ENCODE data around the gene KCTD16.

Gene KCTD16

DNA sequence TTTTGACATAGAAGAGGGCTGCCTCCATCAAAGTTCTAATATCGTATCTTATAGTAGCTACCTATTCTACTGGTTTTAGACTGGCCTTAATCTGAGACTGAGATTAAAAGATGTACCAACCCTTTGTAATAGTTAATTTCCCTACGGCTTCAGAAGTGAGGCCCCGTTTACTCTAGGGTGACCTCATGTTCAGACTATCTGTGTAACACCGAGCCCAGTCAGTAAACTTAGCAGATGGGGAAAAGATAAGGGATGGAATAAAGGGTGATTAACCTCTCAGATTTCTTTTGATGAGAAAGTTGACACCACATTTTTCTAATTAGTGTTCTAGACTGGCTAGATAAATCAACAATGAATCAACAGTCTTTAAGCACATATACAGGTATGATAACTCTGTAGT is 283.1 kb downstream of the KCTD16 start:
- no peak for DNase-seq

DNA sequence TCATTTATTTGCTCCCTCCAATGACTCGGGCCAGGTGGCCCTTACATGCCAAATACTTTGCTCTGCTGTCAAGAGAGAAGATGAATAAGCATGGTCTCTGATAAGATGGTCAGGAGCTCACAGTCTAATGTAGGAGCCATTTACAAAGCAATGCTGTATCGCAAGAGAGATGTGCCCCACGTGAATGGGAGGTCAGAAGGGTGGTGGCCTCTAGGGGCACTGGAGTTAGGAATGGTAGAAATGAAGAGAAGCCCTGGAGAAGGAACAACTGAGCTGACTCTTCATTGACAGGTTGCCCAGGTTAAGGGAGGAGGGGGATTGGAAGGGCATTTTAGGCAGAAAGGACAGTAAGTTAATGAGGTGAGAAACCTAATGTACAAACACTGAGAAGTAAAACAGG is 286.5 kb downstream of the KCTD16 start:
- DNase-seq: no peak

DNA sequence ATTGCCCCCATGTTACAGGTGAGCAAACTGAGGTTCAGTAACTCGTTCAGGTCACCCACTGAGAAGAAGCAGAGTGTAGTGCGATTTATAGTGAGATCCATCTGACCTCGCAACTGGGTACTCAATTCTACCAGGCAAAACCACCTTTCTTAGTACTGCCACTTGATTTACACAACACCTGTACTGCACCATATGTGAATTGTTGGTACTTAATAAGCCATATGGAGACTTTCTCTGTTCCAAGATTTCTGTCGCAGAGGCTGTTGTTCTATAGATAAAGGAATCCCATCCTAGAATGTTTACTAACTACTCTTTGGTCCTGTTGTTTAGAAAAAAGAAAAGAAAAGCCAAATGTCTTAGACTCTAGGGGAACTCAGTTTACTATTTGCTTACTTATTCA is 287.5 kb downstream of the KCTD16 start:
- DNase-seq: no peak

DNA sequence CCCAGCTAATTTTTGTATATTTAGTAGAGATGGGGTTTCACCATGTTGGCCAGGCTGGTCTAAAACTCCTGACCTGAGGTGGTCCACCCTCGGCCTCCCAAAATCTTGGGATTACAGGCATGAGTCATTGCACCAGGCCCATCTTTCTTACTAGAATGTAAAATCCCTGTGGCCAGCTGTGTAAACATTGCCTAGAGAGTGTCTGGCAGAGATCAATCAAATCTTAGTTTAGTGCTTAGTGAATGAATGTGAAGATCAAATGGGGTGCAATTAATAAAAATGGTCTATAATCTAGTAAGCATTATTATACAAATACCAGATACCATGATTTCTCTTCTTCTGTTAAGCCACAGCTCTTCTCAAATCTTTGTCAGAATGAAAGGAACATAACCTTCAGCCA is 289.9 kb downstream of the KCTD16 start:
- DNase-seq: no peak

DNA sequence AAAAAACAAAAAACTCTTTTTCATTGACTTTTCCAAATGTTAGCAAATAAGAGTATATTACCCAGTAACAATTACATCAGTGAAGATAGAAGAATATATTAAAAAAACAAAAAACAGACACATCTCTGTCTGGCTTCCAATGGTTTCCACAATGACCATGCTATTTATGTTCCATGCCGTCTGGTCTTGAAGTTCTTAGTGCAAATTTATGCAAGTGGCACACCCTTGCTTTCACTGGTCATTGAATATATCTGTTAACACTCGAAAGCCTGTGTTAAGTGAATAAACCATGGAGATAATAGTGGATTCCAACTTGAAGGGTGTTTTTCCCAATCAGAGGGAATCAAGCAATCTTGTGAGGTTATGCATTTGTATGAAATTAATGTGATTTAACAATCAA is 291.9 kb downstream of the KCTD16 start:
- DNase-seq: no peak

DNA sequence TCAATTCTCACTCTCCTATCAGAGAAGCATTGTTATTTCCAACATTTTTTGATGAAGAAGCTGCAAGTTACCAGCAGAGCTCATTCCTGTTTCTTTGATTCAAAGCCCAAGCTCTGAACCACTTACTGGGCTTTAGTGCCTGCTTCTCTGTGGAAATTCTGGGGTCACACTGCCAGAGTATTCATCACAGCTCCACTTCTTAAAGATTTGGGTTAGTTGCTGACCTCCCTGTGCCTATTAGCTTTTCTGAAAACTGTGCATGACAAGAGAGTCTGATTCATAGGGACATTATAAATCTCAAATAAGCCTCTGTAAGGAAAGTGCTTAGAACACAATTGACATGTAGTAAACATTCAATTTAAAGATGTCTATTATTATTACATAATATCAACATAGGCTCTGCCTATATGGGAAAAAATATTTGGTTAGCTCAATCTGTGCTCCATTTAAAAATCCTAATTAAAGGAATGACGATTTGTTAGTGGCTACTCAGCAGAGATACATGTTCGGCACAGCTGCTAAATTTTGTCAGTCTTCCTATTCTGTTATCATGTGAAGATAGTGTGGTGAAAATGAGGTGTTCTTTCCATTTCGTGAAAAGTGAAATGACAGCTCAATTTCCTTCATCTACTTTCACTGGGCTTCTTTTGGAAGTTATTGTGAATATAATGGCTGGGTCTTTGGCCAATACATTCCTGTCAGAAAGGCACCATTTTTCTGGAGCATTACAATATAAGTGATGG is 293.0 kb downstream of the KCTD16 start:
- no peak for DNase-seq

DNA sequence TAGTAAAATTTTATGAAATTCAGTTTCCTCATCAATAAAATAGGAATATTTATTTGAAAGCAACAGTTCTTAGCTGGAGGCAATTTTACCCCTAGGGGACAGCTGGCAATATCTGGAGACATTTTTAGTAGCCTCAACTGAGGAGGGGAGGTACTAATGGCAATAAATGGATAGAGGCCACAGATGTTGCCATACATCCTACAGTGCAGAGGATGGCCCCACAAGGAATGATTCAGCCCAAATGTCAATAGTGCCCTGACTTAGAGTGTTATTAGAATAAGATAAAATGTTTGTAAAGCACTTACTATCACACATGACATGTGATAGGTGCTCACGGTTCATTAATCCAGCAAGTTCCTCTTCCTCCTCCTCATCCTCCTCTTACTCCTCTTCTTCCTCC is 293.6 kb downstream of the KCTD16 start:
- DNase-seq: no peak

DNA sequence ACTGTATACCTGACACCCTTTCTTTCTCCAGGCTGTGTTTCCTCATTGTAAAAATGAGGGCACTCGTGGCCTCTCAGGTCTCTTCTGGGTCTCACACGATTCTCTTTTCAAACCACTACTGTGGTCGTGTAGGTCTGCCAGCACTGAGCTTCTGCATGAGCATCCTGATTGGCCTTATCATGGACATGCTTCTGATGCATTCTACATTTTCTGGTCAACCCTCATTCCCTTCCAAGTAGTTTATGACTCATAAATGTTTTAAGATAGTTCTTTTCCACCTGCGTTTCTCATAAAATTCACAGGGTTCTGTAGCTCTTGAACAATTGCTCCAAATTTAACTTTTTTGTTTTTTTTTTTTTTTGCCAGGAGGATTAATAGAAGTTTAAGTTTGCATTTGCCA is 294.8 kb downstream of the KCTD16 start:
- DNase-seq: no peak

DNA sequence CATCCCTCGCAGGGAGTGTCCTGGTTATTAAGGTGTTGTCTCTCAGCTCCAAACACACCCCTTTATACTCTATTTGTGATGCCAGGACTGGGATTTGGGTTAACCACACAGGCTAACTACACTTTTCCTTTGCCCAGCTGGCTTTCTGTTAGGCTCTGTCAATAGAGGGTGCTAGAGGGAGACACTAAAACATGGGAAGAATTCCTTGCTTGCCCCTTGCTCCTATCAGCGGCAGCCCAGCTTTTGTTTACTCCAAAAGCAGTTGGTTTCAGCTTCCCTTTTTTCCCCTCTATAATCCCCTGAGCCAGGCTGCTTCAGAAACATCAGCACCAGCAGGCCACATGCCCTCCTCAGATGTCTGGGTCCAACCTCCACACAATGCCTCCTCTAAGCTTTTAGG is 297.1 kb downstream of the KCTD16 start:
- DNase-seq: no peak

DNA sequence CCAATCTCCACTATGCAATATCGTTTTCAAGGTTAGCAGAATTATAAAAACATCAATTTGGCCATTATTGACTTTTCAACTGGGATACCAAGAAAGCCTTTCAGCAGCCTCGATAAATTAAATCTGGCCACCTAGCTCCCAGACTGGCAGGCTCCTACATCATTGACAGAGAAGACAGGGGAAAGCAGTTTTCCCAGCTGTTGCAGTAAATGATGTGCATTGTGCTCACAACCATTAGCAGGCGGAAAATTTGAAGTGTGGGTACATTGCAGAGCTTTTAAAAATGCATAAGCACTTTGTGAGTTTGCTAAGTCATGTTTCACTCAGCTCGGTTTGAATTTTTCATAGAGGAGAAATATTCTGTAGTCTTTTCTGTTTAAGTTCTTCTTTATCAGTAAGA is 297.9 kb downstream of the KCTD16 start:
- no peak for DNase-seq

DNA sequence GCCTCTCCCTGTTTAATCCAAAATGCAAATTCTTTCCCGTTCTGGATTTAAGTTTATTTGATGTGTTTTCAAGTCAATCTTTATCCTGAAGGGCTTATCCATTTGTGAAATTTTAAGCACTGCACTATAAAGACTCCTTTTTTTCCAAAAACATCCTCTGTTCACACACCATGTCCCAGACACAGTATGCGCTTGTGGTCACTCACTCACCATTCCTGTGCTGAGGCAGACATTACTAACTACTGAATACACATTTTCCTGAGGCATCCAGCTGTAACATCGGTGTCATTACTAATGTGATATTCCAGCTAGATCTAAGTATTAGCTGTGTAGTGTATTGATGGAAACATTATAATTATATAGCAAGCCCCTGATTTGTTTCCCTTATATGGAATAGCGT is 298.4 kb downstream of the KCTD16 start:
- DNase-seq: no peak

DNA sequence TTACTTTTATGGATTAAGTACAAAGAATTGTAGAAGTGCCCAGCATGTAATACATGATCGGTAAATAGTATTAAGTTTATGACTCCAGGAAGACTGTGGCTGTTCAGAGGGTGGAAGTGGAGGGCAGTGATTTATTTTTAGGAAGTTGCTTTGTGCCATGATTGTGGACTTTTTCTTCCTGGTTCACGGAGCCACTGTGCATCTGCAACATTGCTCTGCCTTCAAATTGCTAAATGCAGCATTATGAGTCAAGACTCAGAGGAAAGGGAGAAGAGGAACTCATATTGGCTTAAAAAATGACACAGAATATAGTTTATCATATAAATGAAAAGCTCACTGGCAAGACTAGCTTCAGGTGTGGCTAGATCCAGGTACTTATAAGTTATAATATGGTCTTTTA is 301.5 kb downstream of the KCTD16 start:
- DNase-seq: no peak

DNA sequence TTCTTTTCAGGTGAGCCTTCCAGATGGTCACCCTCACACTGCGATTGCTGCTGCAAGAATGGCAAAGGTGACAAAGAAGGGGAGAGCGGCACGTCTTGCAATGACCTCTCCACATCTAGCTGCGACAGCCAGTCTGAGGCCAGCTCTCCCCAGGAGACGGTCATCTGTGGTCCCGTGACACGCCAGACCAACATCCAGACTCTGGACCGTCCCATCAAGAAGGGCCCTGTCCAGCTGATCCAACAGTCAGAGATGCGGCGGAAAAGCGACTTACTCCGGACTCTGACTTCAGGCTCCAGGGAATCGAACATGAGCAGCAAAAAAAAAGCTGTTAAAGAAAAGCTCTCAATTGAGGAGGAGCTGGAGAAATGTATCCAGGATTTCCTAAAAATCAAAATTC is 303.0 kb downstream of the KCTD16 start:
- no peak for DNase-seq

DNA sequence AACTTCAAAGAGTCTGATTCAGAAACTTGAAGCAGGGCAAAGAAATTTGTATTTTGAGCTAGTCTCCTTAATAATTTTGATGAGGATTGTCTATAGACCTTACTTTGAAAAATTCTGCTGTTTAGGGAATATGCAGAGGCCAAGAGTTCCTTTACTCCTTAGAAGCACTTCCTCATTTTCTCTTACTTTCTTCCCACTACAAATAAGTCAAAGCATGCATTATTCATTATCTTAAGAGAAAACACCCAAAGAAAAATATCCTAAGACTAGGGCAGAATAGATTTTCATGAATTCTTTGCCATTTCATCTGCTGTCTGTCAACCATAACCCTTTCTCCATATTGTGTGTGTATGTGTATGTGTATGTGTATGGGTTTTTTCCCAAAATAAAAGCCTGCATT is 307.9 kb downstream of the KCTD16 start:
- no peak for DNase-seq

DNA sequence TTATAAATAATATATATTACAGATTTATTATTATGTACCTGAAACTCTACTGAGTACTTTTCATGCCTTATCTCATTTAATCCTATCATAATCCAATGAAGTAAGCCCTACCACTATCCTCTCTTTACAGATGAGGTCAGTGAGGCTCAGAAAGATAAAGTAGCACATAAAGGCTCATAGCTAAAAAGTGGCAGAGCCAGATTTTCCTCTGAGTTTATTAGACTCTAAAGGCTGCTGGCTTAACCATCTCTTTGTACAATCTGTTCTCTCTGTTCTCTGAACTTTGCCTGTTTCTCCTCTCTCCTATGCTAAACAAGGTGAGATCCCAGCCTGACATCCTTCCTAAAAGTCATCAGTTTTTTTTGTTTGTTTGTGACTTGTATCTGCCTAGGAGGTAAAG is 311.2 kb downstream of the KCTD16 start:
- DNase-seq: no peak

DNA sequence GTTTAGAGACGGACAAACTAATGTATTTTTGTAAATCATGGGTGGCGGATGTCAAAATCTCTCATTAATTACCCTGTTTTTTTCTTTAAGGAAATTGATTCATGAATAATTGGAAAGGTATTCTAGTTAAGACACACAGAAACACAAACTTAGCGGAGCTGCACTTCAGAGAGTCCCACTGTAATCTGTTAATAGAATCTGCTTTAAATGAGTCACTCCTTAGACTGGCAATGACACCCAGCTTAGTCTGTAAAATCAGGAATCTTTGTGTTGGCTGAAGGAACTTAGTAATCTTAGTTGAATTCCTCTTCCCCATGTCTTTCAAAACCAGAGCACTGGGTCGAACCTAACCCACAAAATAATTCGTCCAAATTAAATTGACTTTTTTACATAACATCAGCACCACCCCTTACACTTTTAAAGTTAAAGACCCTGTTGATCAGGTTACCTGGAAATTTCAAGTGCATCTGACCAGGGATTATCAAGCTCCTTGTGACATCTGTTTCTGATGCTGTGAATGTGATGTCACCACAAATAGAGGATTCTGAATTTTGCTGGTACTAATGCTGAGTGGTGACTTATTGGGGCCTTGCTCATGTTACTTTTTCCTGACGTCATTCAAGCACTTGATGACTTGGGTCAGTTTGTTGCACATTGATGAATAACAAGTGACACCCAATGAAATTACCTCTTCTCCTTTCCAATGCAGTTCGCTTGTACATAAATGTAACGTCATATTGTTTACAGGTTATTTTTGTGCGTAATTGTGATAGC is 313.6 kb downstream of the KCTD16 start:
- DNase-seq: no peak

DNA sequence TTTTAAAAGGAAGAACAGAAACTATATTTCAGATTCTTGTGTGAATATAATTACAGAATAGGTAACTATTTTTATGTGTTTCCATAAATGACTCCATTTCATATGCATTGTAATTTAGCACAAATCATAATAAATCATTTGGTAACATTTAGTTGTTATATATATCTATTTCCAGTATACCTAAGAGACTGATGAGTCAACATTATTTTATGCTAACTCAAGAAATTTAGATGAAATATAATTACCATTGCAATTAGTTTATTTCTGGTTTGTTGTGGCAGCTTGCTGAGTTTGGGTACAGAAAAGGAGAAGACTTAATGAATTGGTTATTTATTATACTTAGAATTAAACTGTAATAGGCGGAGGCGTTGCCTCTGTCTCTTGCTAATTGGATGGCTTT is 314.9 kb downstream of the KCTD16 start:
- no peak for DNase-seq

DNA sequence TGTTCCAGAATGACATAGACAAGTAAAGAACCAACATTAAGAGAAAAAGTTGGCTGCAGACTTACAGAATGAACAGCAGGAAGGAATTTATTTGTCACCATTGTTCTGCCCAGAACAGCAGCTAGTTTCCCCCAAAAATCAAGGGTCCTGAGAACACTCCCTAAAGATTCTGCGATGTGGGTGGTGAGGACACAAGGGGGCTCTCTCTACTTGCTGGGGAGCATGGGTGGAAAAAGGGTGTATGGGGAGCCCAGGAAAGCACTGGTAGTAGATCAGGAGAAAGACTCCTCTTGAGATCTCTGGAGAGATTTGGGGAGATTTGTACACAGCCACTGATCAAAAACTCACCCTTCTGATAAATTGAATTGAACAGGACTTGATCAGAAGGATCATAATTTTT is 316.5 kb downstream of the KCTD16 start:
- DNase-seq: no peak

DNA sequence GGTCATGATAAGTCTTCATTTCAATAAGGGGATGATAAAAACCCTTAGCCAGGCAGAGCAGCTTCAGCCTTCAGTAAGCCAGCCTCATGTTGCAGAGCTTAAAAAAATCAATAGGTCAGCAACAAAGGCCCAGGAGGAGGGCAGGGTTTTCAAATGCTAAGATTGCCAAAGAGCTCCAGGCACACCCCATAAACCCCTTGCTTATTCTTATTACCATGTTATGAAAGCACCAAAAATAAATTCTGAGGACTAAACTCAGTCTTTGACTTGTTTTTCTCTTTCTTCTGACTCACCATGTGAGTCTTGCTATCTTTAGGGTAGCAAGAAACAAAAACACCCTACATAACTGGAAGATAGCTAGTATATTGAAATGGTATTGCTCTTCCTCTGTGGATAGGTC is 317.1 kb downstream of the KCTD16 start:
- DNase-seq: no peak

DNA sequence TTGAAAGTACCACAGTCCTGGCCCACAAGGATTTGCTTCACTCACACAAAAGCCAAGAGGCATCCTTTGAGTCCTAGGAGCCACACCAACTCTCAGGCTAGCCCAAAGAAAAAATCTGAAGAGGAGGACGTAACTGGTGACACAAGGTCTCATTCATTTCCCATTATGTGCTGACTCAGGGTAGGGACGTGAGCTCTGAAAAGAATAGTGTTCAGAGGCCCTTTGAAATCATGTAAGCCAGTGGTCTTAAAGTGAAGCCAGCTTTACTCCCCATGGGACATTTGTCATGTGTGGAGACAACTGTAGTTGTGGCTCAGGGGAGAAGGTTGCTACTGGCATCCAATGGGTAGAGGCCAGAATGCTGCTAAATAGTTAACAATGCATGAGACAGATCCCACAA is 332.4 kb downstream of the KCTD16 start:
- no peak for DNase-seq

DNA sequence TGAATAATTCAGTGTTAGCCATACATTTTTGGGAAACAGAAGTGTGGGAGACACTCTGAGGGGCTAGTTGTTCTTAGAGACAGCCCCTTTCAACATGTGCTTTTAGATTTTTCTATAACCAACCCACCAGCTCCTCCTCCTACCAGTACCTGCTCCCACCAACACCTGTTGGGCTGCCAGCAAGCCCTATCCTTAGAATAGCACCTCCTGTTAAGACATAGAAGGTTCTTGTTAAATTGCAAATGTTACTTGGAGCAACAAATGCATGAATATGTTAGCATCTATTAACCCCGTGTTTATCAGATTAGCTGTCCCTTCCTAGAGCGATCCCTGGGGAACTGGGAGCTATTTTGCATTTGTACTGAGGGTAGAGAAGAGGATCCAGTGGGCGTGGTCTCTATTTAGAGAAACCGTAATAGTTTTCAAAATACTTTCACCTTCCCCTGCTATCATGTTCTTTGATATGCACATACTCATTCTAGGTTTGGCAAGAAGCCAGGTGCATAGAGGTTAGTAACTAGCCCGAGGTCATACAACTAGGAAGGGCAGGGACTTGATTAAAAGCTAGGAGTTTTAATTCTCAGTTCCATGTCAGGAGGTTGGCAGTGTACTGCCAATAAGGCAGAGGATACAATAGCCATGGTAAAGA is 334.4 kb downstream of the KCTD16 start:
- DNase-seq: no peak

DNA sequence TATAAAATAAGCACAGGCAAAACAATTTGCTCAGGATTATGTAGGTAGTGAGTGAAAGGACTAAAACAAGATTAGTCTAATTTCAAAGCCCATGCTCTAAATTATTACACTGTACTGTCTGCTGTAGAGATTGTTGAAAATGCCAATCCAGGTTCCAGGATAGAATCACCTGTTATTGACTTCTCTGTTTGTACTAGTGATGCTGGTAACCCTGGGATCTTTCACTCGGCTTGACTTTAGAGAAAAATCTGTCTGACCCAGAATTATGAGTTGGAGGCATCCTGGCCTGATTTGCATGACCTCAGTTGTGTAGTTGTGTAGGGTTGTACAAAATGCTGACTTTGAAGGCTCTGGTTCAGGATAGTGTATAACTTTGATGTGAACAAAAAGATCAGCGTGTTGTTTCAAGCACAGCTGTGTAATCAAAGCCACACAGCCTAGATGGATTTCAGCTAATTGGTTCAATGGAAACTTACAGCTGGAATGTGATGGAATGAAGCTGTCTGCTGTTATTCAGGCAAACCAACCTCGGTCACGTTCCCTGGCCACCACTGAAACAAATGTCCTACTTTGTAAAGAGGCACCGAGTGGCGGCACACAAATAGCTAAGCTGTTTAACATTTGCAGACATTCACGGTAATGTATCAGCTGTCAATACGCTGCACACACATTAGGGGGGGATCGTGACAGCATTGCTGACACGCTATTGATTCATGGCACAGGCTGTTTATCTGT is 340.3 kb downstream of the KCTD16 start:
- no peak for DNase-seq

Measured in nucleus accumbens (tissue), 56 donors.